Measurements from ENCODE around the gene KLC1.
"Not testable (repeated sequence)": the region's sequence is repeated elsewhere in the genome, so short reads cannot be mapped to it uniquely, and the experiment has no call there.

The KLC1 gene

DNA sequence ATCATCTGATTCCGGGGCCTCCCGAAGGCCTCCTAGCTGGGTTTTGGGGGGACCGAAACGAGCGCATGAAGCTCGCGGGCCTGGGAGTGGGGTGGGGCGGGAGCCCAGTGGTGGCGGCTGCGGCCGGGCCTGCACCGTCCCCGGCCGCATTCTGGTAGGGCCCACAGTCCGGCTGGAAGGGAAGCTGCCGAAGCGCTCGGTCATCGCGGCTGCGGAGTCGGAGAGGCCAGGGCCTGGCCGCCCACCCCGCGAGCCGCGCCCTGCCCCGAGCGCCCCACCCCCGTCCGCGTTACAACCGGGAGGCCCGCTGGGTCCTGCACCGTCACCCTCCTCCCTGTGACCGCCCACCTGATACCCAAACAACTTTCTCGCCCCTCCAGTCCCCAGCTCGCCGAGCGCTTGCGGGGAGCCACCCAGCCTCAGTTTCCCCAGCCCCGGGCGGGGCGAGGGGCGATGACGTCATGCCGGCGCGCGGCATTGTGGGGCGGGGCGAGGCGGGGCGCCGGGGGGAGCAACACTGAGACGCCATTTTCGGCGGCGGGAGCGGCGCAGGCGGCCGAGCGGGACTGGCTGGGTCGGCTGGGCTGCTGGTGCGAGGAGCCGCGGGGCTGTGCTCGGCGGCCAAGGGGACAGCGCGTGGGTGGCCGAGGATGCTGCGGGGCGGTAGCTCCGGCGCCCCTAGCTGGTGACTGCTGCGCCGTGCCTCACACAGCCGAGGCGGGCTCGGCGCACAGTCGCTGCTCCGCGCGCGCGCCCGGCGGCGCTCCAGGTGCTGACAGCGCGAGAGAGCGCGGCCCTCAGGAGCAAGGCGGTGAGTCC is at the start of gene KLC1:
TSS of gene KLC1 (plus strand) at position 528 of the 819 bp plus-strand sequence. CDS start 25,354 bp downstream, outside the sequence.
- DNase-seq = peak; percentile 84

DNA sequence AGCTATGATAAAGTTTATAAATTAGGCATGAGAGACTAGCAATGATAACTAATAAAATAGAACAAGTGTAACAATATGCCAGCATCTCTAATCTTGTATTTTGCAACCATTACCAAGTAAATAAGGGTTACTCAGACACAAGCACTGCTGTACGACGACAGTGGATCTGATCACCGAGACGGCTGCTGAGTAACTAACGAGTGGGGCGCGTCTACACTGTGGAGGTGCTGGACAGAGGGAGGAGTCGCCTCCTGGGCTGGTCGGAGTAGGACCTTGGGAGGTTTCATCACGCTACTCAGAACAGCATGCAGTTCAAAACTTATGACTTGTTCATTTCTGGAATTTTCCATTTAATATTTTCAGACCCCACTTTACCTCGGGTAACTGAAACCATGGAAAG is 47.8 kb upstream of the KLC1 start:
- no peak for DNase-seq

DNA sequence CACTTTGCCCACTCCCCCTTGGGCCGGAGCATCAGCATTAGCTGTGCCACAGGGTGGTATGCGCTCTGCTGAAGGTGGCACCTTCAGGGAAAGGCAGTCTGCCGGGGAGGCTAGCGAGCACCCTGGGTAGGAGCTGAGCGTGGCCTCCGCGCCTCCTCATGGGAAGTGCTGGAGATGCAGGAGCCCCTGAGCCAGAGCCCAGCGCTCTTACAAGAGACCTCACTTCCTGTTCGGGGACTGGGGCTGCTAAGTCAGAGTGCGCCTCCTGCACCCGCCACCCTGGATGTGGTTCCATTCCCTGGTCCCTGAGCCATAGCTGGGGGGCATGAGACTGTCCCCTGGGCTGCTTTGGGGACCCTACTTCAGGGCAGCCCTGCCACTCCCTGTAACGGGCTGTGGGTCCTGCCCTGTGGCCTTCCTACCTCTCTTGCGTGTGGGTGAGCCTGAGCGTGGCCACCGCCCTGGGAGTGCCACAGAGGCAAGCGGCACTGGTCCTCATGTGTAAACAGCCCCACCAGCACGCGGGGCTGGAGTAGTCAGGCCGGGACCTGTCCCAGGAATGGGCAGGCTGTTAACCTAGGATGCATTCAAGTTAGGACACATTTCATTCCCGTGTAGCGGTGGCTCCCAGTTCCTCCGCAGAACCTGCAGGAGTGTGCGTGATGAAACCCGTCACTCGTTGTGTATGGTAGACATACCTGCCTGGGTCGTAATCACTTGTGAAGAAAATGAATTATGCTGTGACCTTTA is 46.9 kb upstream of the KLC1 start:
- no peak for DNase-seq

DNA sequence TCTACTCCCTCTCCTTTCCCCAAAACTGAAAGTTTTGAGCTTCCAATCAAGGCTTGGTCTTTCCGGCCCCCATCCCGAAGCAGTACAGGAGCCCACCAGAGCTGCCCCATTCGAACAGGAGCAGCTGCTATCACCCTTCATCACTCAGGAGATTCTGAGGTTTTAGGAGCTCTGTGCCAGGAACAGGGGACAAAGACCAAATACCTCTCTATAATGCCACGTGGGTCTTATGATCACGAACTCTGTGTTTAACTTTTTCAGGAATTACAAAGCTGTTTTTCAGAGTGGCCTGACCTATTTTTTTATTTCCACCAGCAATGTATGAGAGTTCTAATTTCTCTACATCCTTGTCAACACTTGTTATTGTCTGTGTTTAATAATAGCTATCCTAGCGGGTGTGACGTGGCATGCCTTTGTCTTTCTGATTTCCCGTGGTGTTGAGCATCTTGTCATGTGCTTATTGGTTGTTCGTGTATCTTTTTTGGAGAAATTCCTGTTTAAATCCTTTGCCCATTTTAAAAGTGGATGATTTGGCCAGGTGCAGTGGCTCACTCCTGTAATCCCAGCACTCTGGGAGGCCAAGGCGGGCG is 44.6 kb upstream of the KLC1 start:
- no peak for DNase-seq

DNA sequence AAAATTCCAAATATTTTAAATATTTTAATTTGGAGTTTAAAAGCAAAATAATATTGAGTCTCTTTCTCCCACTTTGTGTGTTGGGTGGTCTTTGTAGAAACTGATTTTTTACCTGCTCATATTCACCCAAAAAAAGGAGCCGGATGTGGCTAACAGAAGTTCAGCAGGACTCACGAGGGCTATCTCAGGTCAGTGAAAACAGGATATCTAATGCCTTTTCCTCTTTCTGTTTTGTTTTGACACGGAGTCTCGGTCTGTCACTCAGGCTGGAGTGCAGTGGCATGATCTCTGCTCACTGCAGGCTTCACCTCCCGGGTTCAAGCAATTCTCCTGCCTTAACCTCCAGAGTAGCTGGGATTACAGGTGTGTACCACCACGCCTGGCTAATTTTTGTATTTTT is 35.4 kb upstream of the KLC1 start:
- no peak for DNase-seq

DNA sequence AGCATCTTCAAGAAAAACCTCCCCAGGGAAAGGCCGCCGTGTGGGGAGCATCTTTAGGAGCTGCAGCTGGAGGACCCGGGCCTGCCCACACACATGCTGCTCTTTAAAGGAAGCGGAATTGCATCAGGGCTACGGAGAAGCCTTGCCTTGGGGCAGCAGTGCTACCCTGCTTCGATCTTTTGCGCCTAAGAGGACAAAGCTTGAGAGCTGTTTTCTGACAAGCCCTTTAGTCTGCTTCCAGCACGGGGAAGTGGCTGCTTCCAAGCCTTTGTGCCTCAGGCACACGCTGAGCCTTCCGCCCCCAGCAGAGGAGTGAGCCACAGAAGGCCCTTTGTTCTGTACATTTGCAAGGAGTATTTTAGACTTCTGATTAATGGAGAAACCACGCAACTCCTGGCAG is 34.7 kb upstream of the KLC1 start:
- DNase-seq = peak; percentile 91

DNA sequence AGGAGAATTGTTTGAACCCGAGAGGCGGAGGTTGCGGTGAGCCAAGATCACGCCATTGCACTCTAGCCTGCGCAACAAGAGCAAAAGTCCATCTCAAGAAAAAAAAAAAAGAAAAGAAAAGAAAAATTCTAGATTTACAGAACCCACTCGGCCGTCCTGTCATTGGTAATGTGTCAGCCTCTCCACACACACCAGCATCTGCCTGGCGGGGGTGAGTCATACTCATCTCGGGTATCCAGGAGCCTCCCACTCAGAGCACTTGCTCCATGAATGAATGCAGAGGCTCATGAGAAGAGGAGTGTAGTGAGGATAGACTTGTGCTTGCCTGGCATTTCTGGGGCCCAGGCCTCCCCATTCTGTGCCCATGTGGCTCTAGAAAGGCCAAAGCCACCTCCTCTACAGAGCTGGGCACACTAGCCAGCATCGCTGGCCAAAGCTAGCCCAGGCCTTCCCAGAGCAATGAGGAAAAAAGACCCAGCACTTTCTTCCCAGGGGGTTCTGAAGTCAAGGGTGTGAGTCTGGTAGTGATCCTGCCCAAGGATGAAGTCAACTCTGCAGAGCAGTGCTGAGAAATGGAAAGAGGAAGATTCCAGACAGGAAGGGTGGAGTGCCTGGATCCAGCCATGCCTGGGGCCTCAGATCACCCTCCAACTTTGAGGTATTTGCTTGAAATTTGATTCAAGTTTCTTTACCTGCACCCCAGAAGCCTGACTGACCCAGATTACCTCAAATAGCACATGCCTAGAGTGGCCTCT is 31.2 kb upstream of the KLC1 start:
- DNase-seq = peak; percentile 39

DNA sequence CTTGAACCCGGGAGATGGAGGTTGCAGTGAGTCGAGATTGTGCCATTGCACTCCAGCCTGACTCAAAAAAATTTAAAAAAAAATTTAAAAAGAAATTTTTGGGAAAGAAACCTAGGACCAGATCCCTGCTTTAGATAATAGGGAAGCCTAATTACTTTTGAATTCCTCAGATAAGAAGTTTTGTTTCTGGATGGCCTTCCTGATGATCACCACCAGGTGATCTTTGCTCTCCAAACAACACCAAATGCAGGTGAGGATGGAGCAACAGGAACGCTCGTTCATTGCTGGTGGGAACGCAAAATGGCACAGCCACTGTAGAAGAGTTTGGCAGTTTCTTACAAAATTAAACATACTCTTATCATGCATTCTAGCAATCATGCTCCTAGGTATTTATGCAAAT is 28.5 kb upstream of the KLC1 start:
- no peak for DNase-seq

DNA sequence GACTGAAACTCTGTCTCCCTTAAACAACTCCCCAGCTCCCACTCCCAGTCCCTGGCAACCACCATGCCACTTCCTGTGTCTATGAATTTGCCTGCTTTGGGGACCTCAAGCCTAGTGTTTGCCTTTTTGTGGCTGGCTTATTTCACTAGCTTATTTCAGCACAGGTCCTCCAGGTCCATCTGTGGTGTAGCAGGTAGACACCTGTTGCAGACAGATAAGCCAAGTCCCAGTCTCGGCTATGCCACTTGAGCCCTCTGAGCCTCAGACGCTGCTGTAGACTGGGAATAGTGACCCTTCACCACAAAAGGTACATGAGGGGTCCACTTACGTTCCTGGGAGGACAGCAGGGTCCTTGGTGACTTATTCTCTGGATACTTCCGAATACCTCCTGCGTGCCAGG is 24.4 kb upstream of the KLC1 start:
- DNase-seq = no peak

DNA sequence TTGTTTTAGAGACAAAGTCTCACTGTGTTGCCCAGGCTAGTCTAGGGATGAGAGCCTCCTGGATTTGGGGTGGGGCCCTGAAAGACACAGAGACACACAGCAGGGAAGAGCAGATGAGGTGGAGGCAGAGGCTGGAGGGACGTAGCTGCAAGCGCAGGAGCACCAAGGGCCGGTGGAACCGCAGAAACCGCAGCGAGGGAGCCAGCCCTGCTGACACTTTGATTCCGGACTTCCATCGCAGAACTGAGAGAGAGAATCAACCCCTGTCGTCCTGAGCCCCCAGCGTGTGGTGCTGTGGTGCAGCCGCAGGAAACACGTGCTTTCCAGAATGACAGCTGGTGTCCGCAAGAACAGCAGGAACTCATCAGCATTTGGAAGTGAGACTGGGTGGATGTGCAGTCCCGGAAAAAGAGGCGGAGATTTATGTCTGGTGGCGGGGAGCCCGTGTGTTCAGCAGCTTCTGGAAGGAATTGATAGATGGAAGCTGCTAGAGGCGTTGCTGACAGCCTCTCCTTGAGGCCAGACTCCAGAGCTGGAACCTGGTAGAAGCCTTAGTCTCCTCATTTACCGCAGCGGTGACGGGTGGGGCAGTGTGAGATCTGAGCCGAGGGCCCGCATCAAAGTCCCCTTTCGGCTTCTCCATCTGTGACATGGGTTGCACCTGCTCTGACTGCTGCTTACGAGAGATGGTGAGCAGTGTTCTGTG is 21.9 kb upstream of the KLC1 start:
- DNase-seq = peak; percentile 96

DNA sequence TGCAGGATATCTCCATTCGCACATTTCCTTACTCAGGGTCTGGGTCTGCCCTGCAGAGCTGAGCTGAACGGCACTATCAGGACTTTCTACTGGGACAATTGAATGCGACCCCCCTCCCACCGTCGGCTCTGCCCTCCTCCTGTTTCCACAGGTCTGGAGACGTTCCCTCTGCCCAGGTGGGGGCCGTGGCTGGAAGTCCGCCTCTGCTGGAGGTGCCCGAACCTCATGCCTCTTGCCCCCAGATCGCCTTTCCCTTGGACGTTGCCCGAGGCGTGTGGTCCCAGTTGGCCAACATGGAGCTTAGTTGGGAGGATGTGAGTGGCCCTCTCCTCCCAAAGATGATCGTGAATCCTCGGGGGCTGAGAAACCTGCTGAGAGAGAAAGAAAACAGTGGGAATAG is 21.2 kb upstream of the KLC1 start:
- peak; percentile 37 for DNase-seq

DNA sequence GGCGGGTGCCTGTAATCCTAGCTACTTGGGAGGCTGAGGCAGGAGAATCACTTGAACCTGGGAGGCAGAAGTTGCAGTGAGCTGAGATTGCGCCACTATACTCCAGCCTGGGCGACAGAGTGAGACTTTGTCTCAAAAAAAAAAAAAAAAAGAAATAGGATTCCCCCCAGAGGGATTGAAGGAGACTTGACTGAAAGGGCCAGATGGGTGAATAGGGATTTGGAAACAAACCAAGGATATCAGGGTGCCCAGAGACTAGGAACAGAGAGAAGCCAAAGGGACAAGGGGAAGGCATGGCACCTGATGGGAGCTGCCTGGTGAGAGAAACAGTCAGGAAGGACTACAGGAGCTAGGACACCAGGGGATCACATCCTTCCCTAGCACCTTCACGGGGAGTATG is 19.9 kb upstream of the KLC1 start:
- not testable (repeated sequence) for DNase-seq

DNA sequence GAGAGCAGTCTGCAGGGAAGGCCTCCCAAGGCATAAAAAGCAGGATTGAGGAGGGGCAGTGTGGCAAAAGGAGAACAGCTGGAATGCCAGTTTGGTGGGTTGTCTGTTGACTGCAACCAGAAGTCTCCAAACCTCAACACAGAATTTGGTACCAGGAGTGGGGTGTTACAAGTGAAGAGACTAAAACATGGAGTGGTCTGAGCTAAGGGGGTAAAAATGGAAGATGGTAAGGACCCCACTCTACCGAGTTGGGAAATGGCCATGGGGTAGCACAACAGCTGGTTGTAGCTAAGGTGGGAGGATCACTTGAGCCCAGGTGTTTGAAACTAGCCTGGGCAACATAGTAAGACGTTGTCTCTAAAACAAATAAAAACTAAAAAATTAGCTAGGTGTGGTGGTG is 17.8 kb upstream of the KLC1 start:
- no peak for DNase-seq

DNA sequence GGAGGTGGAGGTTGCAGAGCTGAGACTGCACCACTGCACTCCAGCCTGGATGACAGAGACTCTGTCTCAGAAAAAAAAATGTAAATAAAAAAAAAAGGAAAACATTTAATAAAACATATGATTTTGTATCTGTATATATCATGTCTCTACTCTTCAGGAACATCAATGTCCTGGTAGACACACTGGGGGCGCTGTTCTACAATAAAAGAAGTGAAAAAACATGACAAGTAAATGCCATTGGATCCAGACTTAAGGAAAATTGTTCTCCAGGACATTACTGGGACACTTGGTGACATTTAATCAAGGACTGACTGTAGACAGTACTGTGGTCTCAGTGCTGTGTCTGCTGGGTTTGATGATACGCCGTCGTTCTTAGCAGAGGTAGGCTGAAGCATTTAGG is 15.5 kb upstream of the KLC1 start:
- peak; percentile 37 for DNase-seq

DNA sequence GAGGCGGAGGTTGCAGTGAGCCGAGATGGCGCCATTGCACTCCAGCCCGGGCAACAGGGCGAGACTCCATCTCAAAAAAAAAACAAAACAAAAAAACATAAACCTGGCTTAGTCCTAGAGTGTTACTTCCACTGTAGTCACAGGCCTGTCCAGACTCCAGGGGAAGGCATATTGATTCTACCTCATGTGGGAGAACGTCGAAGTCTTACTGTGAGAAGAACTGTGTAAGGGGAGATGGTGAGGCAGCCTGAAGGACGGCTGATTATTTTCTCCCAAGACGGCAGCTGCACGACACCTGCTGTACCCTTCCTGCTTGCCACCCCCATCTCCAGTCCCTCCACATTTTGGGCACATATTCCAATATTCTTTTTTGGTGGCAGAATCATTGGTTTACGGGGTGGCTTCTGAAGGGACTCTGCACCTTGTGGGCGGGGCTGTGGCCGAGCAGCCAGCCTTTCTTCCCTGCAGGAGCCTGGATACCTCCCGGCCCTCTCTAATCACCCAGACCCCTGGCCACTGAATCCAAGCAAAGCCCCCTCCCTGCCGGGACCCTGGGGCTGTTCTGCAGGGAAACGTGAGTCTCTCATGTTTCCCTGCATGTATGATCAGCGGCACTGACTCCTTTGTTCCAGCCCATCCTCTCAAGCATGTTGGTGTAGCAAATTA is 12.2 kb upstream of the KLC1 start:
- DNase-seq = no peak

DNA sequence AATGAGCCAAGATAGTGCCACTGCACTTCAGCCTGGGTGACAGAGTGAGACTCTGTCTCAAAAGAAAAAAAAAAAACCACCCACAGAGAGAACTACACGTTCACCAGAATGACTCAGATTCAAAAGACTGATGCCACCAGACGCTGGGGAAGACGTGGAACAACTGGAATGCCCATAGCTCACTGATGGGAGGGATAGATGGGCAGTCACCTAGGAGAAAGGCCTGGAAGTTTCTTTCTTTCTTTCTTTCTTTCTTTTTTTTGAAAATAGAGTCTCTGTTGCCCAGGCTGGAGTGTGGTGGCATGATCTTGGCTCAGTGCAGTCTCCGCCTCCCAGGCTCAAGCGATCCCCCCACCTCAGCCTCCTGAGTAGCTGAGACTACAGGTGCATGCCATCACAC is 10.0 kb upstream of the KLC1 start:
- DNase-seq = no peak

DNA sequence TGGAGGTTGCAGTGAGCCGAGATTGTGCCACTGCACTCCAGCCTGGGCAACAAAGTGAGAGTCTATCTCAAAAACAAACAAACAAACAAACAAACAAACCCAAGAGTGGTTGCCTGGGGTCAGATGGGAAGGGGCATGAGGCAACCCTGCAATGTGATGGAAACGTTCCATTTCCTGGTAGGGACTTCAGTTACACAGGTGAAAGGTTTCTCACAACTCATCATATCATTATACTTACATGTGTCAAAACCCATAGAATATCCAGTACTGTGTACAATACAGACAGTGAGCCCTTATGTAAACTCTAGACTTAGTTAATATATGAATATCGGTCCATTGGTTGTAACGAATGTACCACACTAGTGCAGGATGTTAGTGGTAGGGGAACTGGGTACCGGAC is 7.2 kb upstream of the KLC1 start:
- DNase-seq = no peak

DNA sequence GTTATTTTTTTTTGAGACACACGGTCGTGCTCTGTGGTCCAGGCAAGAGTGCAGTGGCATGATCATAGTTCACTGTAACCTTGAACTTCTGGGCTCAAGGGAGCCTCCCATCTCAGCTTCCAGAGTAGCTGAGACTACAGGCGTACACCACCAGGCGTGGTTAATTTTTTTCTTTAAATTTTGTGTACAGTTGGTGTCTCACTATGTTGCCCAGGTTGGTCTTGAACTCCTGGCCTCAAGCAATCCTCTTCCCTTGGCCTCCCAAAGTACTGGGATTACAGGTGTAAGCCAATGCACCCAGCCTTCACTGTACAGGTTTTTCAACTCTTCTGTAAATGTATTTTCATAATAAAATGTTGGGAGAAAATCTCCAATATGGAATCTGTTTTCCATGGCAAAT is 5.7 kb upstream of the KLC1 start:
- no peak for DNase-seq

DNA sequence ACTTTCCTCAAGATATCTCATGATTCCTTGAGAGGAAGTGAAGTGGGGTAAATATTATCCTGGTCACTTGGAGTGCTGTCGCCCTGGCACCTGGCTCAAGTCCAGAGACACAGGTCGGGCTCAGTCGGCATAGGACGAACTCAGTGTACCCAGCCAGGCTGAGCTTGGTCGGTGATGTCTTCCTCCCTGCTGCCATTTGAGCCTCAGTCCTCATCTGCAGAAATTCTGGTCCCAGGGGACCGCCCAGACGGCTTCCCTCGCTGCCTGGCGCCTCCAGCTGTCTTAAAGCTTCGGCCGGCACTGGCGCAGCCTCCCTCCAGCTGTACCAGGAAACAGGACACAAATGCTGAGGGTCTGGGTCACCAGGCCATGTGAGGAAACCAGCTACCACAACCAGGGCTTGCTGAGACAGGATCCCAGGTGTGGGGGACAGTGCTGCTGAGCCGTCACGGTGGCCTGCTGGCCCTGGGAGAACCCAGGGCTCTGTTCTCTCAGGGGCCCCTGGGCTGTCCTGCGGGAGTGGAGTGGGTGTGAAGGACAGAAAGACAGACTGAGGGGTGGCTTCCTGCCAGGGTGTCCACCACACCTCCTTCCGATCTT is 5.0 kb upstream of the KLC1 start:
- DNase-seq = no peak

DNA sequence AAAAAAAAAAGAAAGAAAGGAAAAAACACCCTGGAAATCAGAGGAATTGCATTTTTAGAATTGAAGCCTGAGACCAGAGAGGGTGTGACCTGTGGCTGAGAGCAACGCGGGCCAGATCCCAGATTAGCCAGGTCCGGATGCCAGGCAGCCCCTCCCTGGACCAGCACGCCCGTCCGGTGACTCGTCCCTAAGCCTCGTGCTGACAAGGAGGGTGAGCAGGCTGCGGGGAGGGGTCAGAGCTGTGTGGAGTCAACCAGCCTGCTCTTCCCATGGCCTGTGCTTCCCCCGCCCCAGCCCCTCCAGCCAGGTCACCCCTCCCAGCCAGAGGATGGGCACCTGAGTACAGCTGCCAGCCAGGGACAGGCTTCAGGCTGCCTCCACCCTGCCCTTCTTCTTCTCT is 4.2 kb upstream of the KLC1 start:
- peak; percentile 23 for DNase-seq

DNA sequence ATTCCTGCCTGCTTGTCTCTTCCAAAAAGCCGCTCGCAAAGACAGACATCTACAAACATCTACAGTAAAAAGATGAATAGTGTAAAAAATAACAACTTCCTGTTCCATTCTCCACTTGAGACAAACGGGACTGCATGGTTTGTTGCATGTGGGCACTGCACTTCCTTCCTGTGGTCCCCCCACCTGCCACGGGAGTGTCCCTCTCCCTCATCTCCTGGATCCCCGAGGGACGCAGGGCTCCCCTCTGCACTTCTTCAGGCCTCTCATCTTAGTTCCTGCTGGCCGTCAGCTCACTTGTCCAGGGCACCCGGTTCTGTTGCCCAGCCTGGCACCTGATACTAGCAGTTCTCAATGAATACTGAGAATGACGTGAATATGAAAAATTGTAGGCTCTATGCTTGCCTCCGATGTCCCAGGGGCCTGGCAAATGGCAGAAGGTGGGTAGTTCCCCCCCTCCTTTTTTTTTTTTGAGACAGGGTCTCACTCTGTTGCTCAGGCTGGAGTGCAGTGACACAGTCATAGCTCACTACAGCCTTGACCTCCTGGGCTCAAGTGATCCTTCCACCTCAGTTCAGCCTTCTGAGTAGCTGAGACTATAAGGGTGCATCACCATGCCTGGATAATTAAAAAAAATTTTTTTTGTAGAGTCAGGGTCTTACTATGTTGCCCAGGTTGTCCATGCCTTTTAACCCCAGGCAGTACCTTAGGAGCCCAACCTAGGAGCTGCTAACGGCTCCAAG is 3.5 kb upstream of the KLC1 start:
- no peak for DNase-seq

All from NCI-H69 (cell line).